HTERT RPE-1 (cell line): ENCODE measurements around the gene AK6.
"Not testable (repeated sequence)": the region's sequence is repeated elsewhere in the genome, so short reads cannot be mapped to it uniquely, and the experiment has no call there.

Experiments used
- in situ Hi-C: fragments of 300-500 bp; cut with MboI; formaldehyde crosslinking; loops from 4 replicates; pipeline ENCODE4 v1.14.3; 2020; ENCODE audit warnings: low sequenced_read_pairs

AK6 gene

GRCh38 chr5:69341520-69342161 lies 27.7 kb downstream of the AK6 start:
- in situ Hi-C loops = no loop called here

DNA sequence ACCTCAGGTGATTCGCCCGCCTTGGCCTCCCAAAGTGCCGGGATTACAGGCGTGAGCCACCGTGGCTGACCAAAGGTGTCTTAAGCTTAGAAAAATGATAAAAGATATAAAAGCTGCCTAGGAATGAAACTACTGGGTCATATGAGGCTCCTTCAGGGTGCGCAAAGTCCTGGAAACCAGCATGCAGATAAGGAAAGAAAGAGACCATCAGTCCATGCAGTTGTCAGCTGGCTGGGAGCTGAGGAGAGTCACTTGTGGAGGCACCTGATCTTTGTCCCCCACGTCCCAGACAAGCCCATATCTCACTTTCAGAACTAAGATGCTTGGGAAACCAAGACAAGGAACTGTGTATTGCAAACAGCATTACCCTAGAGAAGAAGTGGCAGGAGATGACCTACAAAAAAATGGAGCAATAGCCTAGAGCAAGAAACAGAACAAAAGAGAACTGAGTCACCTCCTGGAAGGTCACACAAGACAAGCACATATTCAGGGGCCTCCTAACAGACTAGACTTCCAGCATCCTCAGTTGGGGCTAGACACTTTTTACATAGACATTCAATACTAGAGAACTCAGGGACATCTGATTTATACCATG lies 33.9 kb downstream of the AK6 start:
- in situ Hi-C loops = no loop called here

DNA sequence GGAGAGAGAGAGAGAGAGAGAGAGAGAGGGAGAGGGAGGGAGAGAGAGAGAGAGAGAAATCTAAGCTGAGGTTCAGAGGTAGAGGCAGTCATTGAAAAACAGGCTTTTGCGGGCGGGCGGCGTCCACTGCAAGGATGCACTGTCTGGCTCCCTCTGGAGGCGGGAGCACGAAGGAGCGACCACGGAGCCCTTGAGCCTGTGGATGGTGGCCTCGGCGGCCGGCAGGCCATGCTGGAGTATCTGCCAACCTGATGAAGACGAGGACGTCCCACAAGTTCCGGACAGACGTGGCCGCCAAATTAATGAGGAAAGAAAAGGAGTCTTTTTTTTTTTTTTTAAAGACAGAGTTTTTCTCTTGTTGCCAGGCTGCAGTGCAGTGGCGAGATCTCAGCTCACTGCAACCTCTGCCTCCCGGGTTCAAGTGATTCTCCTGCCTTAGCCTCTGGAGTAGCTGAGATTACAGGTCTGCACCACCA lies 34.5 kb downstream of the AK6 start:
- in situ Hi-C loops = no loop called here

- in situ Hi-C loops = not testable (repeated sequence)
These were observed 35.5 kb downstream of the AK6 start for GRCh38 chr5:69333668-69334315.

DNA sequence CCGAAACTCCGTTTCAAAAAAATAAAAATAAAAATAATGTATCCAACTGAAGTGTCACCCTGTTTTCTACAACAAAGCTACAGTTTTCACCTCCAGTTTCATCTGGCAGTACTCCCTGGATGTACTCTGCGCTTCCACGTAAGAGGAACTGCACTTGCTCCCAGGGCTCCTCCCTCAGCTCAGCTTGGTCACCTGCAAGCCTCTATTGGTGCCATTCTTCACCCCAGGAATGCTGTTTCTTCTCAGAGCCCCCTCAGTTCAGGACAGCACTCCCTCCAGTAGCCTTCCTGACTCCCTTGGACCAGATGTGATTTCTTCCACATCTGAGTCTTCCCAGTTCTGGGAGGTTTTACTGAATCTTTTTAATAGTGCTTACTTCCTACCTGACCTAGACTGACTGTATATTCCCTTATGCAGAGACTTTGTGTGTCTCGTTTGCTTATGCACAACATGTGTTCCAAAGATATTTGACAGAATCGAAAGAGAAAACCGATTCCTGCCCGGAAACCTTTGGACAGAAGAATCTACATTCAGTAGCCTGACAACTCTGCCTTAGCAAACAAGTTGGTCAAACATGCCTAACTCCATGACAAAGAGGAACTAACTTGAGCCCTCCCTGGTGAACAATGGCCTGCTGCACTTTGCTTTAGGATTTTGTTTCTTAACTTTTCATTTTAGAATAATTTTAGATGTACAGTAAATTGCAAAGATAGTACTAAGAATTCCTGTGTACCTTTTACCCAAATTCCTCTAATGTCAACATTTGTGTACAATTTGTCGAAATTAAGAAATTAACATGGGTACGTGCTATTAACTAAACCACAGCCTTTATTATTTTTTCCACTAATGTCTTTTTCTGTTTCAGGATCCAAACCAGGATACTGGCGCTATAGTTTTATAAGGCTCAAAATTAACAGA lies 37.5 kb downstream of the AK6 start:
- in situ Hi-C loops = no loop called here

- in situ Hi-C loops = no loop called here
These were observed 39.3 kb downstream of the AK6 start for GRCh38 chr5:69329905-69330489.

DNA sequence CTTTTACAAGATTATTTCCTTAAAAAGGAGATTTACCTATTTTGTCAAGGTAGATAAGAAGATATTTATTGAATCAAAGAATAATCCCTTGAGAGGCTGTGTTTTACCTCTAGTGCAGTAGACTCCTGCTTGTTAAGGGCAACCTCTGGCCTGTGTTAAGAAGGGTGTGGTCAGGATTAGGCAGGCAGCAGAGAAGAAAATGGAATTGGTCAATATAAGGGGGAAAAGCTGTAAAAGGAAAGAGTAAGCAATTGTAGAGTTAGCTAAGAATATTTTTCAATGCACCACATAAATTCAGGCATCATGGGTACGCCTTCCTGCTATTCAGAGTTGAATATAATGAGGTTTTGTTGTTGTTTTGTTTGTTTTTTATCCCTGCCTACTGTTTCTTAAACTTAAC lies 43.0 kb downstream of the AK6 start:
- in situ Hi-C loops = no loop called here

- in situ Hi-C loops = no loop called here
These were observed 51.9 kb downstream of the AK6 start for GRCh38 chr5:69317391-69317790.

DNA sequence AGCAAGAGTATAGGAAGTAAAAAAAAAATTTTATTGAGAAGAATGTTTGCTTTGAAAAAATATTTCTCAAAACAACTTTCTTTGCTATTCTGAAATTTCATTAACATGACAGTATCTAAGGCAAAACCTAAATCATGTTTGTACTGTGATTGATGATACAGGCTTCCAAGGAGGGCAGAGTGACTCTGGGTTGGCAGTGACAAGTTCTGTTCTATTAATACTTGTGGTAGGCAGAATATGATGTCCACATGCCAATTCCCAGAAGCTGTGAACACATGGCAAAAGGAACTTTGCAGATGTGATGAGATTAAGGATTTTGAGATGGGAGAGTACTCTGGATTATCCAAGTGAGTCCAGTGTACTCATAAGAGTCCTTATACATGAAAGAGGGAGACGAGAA lies 53.3 kb downstream of the AK6 start:
- in situ Hi-C loops = no loop called here

GRCh38 chr5:69313428-69313827 lies 55.9 kb downstream of the AK6 start:
- in situ Hi-C loops = no loop called here

DNA sequence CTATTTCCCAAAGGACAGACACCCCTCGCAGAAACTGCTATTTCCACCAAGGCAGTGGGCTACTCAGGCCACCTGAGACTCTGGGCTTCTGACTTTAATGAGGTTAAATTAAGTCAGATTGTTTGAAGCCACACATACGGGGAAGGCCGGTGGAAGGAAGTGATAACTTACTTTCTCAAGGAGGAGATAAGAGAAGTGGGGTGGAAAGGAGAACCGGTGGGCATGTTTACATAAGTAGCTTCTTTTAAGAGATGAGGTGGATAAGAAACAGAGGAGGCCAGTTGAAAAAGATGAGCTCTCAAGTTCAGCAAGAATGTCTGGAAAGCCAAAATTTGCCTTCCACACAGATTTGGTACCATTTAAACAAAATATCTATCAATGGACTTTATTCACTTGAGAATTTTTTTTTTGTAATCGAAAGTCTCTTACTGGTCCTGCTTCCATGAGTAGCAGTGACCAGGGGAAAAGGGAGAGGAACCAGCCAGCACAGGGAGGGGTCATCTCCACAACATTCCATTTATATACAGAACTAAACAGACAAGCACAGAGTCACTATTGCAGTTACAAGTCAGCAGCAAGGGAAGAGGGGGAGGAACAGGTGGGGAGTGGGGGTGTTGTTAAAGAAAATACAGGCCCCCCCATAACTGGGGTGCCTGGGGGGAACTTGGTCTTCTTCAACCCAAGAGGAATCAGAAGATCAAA lies 56.7 kb downstream of the AK6 start:
- in situ Hi-C loops = no loop called here

- in situ Hi-C loops = no loop called here
These were observed 59.9 kb downstream of the AK6 start for GRCh38 chr5:69309380-69309779.

GRCh38 chr5:69308046-69308553 lies 61.2 kb downstream of the AK6 start:
- in situ Hi-C loops = no loop called here

DNA sequence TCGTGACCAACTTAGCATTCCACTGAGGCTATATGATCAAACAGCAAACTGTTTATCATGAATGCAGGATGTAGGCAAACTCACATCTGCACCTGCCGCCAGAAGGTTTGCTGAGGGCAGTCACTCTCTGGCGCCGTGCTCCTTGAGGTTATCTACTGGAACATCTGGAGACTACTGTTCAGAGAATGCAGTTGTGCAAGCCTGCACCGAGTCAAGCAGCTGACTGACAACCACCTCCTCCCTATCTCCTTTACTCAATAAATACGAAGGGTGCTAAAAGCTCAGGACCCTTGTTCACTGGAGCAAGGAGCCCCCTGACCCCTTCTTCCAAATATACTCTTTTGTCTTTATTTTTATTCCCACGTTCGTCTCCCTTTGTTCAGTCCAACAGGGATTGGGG lies 63.8 kb downstream of the AK6 start:
- in situ Hi-C loops = no loop called here
